Transverse colon (tissue), 4 donors: ENCODE results near the gene SEMA3E.

ENCODE experiments used
- EP300 ChIP-seq: sonication (generic); formaldehyde crosslinking; IDR thresholded peaks from one replicate; pipeline ENCODE4 v1.6.1; 2017; ENCODE audit warnings: antibody characterized with exemption, low read depth
- POLR2A ChIP-seq: fragments of 450-650 bp; IDR thresholded peaks from one replicate; pipeline ENCODE4 v1.6.1; 2016; ENCODE audit warnings: antibody characterized with exemption, mild to moderate bottlenecking, moderate library complexity
- POLR2AphosphoS5 ChIP-seq, 3 donors: sonication (generic); formaldehyde crosslinking; IDR thresholded peaks; one replicate each; pipeline ENCODE4 v1.6.1; 2016; ENCODE audit warnings: antibody characterized with exemption in 3 of 3
- TF ChIP-seq, protein P1 (sequence below), 5 experiments: fragments of 200-600 bp in 3 of 5; fragments of 450-650 bp in 2 of 5; sonication (generic) in 3 of 5; IDR thresholded peaks; 1 replicate in 2 of 5; 2 replicates in 3 of 5; pipeline ENCODE4 v1.5.1; 2016 to 2017; ENCODE audit warnings: antibody characterized with exemption in 5 of 5, inconsistent platforms in 3 of 5, mild to moderate bottlenecking in 2 of 5, moderate library complexity in 1 of 5

DNA sequence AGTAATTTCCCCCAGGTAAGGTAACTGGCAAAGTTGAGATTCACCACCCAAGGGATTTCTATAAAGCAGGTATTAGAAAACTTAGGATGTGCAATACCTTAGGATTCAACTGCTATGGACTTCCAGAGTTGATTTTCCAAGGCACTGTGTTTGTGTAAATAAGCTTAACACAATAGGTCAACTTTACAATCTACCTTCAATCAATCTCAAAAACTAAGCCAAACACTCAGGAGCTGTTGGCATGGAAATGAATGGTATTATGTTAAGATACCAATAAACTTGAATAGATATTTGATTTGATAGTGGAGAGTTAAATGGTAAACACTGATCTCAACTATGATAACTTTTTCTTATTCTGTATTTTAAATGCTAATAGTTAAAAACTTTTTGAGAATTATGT is 762 bp upstream of the SEMA3E start:
- TF ChIP-seq POLR2AphosphoS5 (IDR thresholded peaks at IDR 0.05) (no peak), EP300 (no peak), POLR2A (no peak)
- TF ChIP-seq, protein P1, sequence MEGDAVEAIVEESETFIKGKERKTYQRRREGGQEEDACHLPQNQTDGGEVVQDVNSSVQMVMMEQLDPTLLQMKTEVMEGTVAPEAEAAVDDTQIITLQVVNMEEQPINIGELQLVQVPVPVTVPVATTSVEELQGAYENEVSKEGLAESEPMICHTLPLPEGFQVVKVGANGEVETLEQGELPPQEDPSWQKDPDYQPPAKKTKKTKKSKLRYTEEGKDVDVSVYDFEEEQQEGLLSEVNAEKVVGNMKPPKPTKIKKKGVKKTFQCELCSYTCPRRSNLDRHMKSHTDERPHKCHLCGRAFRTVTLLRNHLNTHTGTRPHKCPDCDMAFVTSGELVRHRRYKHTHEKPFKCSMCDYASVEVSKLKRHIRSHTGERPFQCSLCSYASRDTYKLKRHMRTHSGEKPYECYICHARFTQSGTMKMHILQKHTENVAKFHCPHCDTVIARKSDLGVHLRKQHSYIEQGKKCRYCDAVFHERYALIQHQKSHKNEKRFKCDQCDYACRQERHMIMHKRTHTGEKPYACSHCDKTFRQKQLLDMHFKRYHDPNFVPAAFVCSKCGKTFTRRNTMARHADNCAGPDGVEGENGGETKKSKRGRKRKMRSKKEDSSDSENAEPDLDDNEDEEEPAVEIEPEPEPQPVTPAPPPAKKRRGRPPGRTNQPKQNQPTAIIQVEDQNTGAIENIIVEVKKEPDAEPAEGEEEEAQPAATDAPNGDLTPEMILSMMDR (IDR thresholded peaks at IDR 0.05): no peak
